Coronary artery (tissue), 2 donors: ENCODE data around the gene JMJD8.

ENCODE experiments used
- DNase-seq: peaks from one replicate; pipeline ENCODE4 v3.0.0-alpha.2; 2017; ENCODE audit warnings: low spot score
- H3K27ac ChIP-seq, 2 donors: fragments of 200-600 bp; sonication (generic); one replicate each; pipeline ENCODE4 v1.5.1; 2016 to 2019
- H3K4me3 ChIP-seq: fragments of 200-600 bp; sonication (generic); 2 replicates; pipeline ENCODE4 v1.5.1; 2016; ENCODE audit warnings: mild to moderate bottlenecking, moderate library complexity
- TF ChIP-seq, protein P1 (sequence below): fragments of 200-600 bp; sonication (generic); IDR thresholded peaks from one replicate; pipeline ENCODE4 v1.5.1; 2019; ENCODE audit warnings: antibody characterized with exemption

The JMJD8 gene

DNA sequence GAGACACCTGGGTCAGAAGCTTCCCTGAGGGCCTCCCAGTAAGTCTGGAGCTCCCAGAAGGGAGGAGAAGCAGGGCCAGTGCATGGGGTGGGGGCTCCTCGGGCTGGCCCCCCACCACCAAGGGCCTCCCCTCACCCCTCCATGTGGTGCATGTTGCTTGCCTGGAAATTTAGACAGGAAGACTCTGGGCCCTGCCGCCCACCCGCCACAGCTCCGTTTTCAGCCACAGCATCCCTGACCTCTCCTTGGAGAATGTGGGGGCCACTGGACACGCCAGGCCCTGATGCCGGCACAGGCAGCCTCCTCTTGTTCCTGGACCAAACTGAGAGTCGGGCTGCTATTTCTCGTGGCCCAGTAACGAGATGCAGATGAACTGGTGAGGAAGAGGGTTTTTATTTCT, 45.3 kb downstream of the JMJD8 start:
- DNase-seq: no peak
- TF ChIP-seq, protein P1, sequence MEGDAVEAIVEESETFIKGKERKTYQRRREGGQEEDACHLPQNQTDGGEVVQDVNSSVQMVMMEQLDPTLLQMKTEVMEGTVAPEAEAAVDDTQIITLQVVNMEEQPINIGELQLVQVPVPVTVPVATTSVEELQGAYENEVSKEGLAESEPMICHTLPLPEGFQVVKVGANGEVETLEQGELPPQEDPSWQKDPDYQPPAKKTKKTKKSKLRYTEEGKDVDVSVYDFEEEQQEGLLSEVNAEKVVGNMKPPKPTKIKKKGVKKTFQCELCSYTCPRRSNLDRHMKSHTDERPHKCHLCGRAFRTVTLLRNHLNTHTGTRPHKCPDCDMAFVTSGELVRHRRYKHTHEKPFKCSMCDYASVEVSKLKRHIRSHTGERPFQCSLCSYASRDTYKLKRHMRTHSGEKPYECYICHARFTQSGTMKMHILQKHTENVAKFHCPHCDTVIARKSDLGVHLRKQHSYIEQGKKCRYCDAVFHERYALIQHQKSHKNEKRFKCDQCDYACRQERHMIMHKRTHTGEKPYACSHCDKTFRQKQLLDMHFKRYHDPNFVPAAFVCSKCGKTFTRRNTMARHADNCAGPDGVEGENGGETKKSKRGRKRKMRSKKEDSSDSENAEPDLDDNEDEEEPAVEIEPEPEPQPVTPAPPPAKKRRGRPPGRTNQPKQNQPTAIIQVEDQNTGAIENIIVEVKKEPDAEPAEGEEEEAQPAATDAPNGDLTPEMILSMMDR: no peak
- Histone ChIP-seq H3K4me3 (no peak overlapping the region), H3K27ac (no peak overlapping the region)

DNA sequence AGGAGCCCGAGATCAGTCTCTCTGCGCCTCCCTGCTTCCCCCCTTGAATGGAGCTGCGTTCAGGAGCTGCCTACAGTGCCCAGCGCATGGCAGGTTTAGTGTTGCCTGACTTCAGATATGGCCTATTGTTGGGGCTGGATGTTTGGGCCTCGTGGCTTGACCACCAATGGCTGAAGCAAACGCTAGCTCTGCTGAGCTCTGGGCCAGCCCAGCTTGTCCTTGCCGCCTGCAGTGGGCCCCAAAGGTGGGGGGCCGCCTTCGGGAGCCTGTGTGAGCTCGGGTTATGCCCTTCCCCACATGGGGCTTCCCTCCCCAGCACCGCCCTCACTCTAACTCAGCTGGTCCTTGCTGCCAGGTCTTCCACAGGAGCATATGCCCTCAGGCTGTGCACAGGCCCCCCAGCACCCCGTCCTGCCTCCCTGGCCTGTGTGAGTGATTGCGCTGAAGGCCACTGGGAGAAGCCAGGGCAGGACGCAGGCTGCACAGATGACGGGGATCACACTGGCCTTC, 46.0 kb downstream of the JMJD8 start:
- DNase-seq: no peak
- no peak overlapping the region for H3K4me3 ChIP-seq
- TF ChIP-seq, protein P1: no peak
- no peak overlapping the region for H3K27ac ChIP-seq

DNA sequence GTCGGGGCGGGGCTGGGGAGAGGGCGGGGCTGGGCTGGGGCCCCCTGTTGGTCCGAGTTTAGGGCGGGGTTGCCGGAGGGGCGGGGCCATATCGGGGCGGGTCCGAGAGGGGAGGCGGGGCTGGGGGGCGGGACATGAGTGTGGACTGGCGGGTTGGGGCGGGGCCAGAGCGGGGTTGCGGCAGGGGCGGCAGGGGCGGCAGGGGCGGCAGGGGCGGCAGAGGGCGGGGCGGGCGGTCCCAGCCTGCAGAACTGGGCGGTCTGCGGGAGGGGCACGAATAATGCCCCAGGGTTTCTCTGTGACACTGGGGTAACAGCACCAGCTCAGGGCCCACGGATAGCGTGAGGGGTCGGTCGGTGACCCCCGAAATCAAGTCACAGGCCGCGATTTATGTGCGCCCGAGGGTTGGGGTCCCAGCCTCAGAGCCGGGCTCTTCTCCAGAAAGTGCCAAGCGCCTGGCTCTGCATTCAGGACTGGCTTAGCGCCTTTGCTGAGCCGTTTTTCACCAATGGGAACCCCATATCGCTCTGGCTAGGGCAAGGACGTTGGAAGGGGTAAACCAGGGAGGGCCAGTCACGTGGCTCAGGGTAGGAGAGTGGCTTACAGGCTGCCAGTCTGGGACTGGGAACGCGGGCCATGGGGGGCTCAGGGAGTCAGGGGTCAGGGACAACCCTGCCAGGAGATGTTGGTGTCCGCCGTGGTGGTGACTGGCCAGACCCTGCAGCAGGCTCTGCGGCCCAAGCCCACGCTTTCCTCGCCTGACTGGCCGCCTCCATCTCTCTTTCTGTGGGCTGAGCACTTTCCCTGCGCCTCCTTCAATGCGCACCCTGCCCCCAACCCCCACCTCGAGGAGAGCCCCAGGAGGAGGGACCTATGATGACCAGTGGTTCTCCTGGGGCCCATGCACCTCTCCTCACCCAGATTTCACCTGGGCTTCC, 46.8 kb downstream of the JMJD8 start:
- H3K4me3 ChIP-seq: peak overlapping the region; percentile 82

DNA sequence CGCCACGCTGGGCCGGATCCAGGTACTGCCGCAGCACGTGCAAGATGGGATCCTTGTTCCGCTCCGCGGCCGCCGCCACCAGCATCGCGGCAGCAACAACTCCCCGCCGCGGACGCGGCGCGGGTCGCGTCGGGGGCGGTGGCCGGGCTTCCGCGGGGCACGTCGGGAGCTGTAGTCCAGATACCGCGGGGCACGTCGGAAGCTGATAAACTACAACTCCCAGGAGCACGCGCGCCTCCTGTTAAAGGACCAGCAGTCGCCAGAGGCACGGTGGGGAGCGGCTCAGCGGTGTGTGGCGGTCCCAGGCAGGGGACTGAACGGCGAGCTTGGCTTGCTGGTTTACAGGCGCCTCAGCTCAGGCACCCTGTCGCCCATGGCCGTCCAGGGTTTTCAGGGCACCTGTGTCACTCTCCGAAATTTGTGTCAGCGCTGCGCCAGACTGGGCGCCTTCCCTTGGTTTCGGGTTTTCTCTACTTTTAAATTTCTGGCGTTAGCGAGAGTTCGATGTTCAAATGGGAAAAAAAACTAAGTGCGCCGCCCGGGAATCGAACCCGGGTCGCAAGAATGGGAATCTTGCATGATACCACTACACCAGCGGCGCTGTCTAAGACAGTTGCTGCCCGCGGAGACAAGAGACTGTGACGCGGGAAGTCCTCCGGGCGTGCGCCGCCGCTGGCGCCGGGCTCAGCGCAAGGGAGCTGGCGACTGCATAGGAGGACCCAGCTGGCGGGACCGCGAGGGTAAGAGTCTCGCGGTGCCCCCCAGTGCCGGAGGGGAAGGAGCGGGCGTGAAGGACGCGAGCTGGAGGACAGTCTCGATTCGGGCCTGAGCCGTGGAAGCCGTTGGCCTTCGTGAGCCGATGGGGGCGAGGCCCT, 47.7 kb downstream of the JMJD8 start, which contains the start of gene METTL26:
TSS of gene METTL26 (minus strand) at position 100 of the 875 bp plus-strand sequence. CDS start at position 85, 15 bp downstream.
- H3K27ac ChIP-seq: peak within 1 kb of the TSS; percentile 94 to 97
- DNase-seq: peak; percentile 96
- H3K4me3 ChIP-seq: peak within 1 kb of the TSS; percentile 82
- TF ChIP-seq, protein P1: no peak

More for the DNA sequence above, 46.8 kb downstream of the JMJD8 start:
- DNase-seq: no peak
- TF ChIP-seq, protein P1: no peak
- H3K27ac ChIP-seq: peak overlapping the region; percentile 94 to 97

DNA sequence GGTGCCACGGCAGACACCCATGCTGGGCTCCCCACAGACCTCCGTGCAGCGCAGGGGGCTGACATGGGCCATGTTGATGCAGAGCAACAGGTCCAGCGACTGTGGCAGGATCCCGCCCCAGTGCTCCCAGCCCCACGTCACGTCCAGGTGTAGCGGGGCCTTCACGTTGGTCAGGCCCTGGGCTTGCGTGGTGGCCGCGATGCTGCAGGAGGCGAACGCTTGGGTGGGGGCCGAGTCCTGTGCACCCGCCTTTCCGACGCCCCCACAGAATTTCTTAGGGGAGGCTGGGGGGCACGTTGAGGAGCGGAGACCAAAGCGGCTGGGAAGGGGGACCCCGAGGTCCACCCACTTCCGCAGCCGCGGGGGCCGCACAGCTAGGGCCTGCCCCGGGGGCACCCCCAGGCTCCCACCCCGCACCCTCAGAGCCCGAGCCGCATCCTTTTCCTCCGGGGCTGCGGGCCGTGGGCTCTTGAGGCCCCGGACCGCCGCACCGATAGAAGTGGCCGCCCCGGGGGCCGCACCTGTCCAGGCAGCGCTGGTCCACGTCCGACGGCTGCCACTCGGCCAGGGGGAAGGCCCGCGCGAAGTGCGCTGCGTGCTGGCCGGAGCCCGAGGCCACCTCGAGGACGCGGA, 48.4 kb downstream of the JMJD8 start:
- no peak for DNase-seq
- TF ChIP-seq, protein P1: no peak
- peak overlapping the region; percentile 94 to 97 for H3K27ac ChIP-seq
- peak overlapping the region; percentile 82 for H3K4me3 ChIP-seq

DNA sequence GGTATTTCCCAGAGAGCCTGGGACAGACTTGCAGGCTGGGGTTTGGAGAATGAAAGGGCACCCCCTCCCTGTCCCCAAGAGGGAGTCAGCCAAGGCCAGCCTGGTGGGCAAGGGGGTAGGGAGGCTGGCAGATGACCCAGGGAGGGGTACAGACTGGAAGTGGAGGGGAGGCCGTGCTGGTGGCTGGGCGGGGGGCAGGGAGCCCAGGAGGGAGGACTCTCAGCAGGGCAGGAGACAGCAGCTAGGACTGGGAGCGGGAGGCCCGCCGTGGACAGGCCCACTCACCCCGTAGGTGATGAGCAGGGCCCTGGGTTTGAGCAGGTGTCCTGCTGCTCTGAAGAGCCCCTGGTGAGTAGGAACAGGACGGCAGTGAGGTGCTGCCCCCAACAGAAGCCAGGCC, 49.1 kb downstream of the JMJD8 start:
- DNase-seq: no peak
- no peak overlapping the region for H3K27ac ChIP-seq
- TF ChIP-seq, protein P1: no peak
- peak overlapping the region; percentile 82 for H3K4me3 ChIP-seq
